Ovary (tissue), 3 donors: ENCODE results near the gene OR4D1.

ENCODE experiments used
- CTCF ChIP-seq, 3 donors: fragments of 450-650 bp in 2 of 3; fragments of 200-600 bp in 1 of 3; IDR thresholded peaks; one replicate each; pipeline versions ENCODE4 v1.5.1 to v1.8.0; 2016 to 2022; ENCODE audit warnings: antibody characterized with exemption in 3 of 3, mild to moderate bottlenecking in 1 of 3
- POLR2A ChIP-seq: fragments of 450-650 bp; IDR thresholded peaks from one replicate; pipeline ENCODE4 v1.6.1; 2017; ENCODE audit warnings: antibody characterized with exemption, mild to moderate bottlenecking, moderate library complexity
- donor health status: DM: no; HTN: no; CAD: no.

GRCh38 chr17:58166682-58167081, 18.5 kb downstream of the OR4D1 start, which contains the start of gene OR4D2:
- TF ChIP-seq POLR2A (no peak), CTCF (IDR thresholded peaks at IDR 0.05) (no peak)
